ENCODE results near the gene LRCH3.

LRCH3 gene

GRCh38 chr3:197837282-197837681, 46.2 kb downstream of the LRCH3 start:
- TF ChIP-seq CTCF (IDR thresholded peaks at IDR 0.05; ENCODE audit: poor library complexity, severe bottlenecking) = no peak
- Histone ChIP-seq H3K27ac (ENCODE audit: poor library complexity, severe bottlenecking) (no peak overlapping the region), H3K4me1 (ENCODE audit: insufficient read depth, poor library complexity, severe bottlenecking) (no peaks in the 10 kb centered on the region), H3K9me3 (ENCODE audit: severe bottlenecking) (no peaks in the 10 kb centered on the region), H3K27me3 (ENCODE audit: insufficient read depth, poor library complexity, severe bottlenecking) (no peaks in the 10 kb centered on the region), H3K36me3 (ENCODE audit: low read depth) (peaks cover 88% of the 10 kb centered on the region), H3K4me3 (ENCODE audit: severe bottlenecking) (no peak overlapping the region)
- ATAC-seq (ENCODE audit: low read depth) (no peak), DNase-seq (ENCODE audit: low spot score) (no peak)

- TF ChIP-seq CTCF (IDR thresholded peaks at IDR 0.05; ENCODE audit: poor library complexity, severe bottlenecking) = no peak
- peaks cover 78% of the 10 kb centered on the region for H3K36me3 ChIP-seq (ENCODE audit: low read depth)
- H3K9me3 ChIP-seq (ENCODE audit: severe bottlenecking) = no peaks in the 10 kb centered on the region
- H3K27ac ChIP-seq (ENCODE audit: poor library complexity, severe bottlenecking) = no peak overlapping the region
- no peaks in the 10 kb centered on the region for H3K27me3 ChIP-seq (ENCODE audit: insufficient read depth, poor library complexity, severe bottlenecking)
- no peaks in the 10 kb centered on the region for H3K4me1 ChIP-seq (ENCODE audit: insufficient read depth, poor library complexity, severe bottlenecking)
- ATAC-seq (ENCODE audit: low read depth) (no peak), DNase-seq (ENCODE audit: low spot score) (no peak)
- H3K4me3 ChIP-seq (ENCODE audit: severe bottlenecking) = no peak overlapping the region
Measured at GRCh38 chr3:197841789-197842188, 50.7 kb downstream of the LRCH3 start.

- ATAC-seq (ENCODE audit: low read depth) = no peak
- H3K4me1 ChIP-seq (ENCODE audit: insufficient read depth, poor library complexity, severe bottlenecking) = no peaks in the 10 kb centered on the region
- DNase-seq (ENCODE audit: low spot score) = no peak
- H3K4me3 ChIP-seq (ENCODE audit: severe bottlenecking) = no peak overlapping the region
- no peaks in the 10 kb centered on the region for H3K9me3 ChIP-seq (ENCODE audit: severe bottlenecking)
- H3K36me3 ChIP-seq (ENCODE audit: low read depth) = peaks cover 66% of the 10 kb centered on the region
- no peak for TF ChIP-seq CTCF (IDR thresholded peaks at IDR 0.05; ENCODE audit: poor library complexity, severe bottlenecking)
- no peak overlapping the region for H3K27ac ChIP-seq (ENCODE audit: poor library complexity, severe bottlenecking)
- no peaks in the 10 kb centered on the region for H3K27me3 ChIP-seq (ENCODE audit: insufficient read depth, poor library complexity, severe bottlenecking)
Measured at GRCh38 chr3:197846491-197846890, 55.4 kb downstream of the LRCH3 start.

GRCh38 chr3:197847866-197848401, 56.9 kb downstream of the LRCH3 start:
- H3K4me3 ChIP-seq (ENCODE audit: severe bottlenecking) = no peak overlapping the region
- no peak for DNase-seq (ENCODE audit: low spot score)

More at GRCh38 chr3:197847866-197848401, 56.9 kb downstream of the LRCH3 start:
- H3K27me3 ChIP-seq (ENCODE audit: insufficient read depth, poor library complexity, severe bottlenecking) = no peaks in the 10 kb centered on the region
- no peaks in the 10 kb centered on the region for H3K9me3 ChIP-seq (ENCODE audit: severe bottlenecking)
- no peaks in the 10 kb centered on the region for H3K4me1 ChIP-seq (ENCODE audit: insufficient read depth, poor library complexity, severe bottlenecking)
- TF ChIP-seq CTCF (IDR thresholded peaks at IDR 0.05; ENCODE audit: poor library complexity, severe bottlenecking) = no peak
- no peak for ATAC-seq (ENCODE audit: low read depth)
- H3K36me3 ChIP-seq (ENCODE audit: low read depth) = peaks cover 66% of the 10 kb centered on the region
- H3K27ac ChIP-seq (ENCODE audit: poor library complexity, severe bottlenecking) = no peak overlapping the region
